CD4-positive, alpha-beta T cell treated with Interleukin-21 for 1 hour (primary cell): Measurements from ENCODE around the gene IFNG-AS1.

Experiments
- DNase-seq: peaks from one replicate; pipeline ENCODE4 v3.0.0-alpha.2; 2020

IFNG-AS1 gene

GRCh38 chr12:68040450-68041075 lies 51.3 kb downstream of the IFNG-AS1 start:
- DNase-seq: peak; percentile 78

- peak; percentile 20 for DNase-seq
These were observed 53.0 kb downstream of the IFNG-AS1 start for GRCh38 chr12:68042212-68042699.

GRCh38 chr12:68043435-68043834 lies 54.2 kb downstream of the IFNG-AS1 start:
- no peak for DNase-seq

- no peak for DNase-seq
These were observed 59.5 kb downstream of the IFNG-AS1 start for GRCh38 chr12:68048648-68049297.

- DNase-seq: no peak
These were observed 67.1 kb downstream of the IFNG-AS1 start for GRCh38 chr12:68056300-68056699.

- no peak for DNase-seq
These were observed 74.8 kb downstream of the IFNG-AS1 start for GRCh38 chr12:68063900-68064590.

GRCh38 chr12:68065163-68065562 lies 75.9 kb downstream of the IFNG-AS1 start:
- no peak for DNase-seq

GRCh38 chr12:68065687-68066086 lies 76.4 kb downstream of the IFNG-AS1 start:
- no peak for DNase-seq

- DNase-seq: no peak
These were observed 78.6 kb downstream of the IFNG-AS1 start for GRCh38 chr12:68067762-68068376.

- no peak for DNase-seq
These were observed 80.0 kb downstream of the IFNG-AS1 start for GRCh38 chr12:68069275-68069674.
